ENCODE measurements around the gene PRMT1. TPM values are rescaled to one million over a fixed set of nuclear protein-coding genes. Genes with fewer than 3 reads are reported as not detected.
"Not testable (repeated sequence)": the region's sequence is repeated elsewhere in the genome, so short reads cannot be mapped to it uniquely, and the experiment has no call there.

PRMT1 gene
- total RNA-seq, 6 experiments from 2014 or later = 25.3 to 63.2 (median 39.9) TPM

GRCh38 chr19:49713236-49713845, 36.3 kb downstream of the PRMT1 start:
- 58% methylated on average over 2 of the region's 8 CpGs for WGBS (ENCODE audit: insufficient coverage, low coverage, low lambda C conversion rate, missing lambda C conversion rate)
- DNase-seq (no peak), ATAC-seq (no peak)
- Histone ChIP-seq H3K27me3 (no peaks in the 10 kb centered on the region), H3K4me3 (no peak overlapping the region), H3K27ac (no peak overlapping the region), H3K9me3 (no peaks in the 10 kb centered on the region), H3K36me3 (no peaks in the 10 kb centered on the region), H3K4me1 (peaks cover 0 to 4% (median 0%) of the 10 kb centered on the region in 4 donors)
- TF ChIP-seq CTCF (IDR thresholded peaks at IDR 0.05) (no peak), POLR2A (IDR thresholded peaks at IDR 0.05) (no peak)
- intact Hi-C loops (cut with DNase I) = no loop called here

GRCh38 chr19:49716154-49716553, 39.1 kb downstream of the PRMT1 start:
- H3K36me3 ChIP-seq = no peaks in the 10 kb centered on the region
- H3K27me3 ChIP-seq = no peaks in the 10 kb centered on the region
- H3K9me3 ChIP-seq = no peaks in the 10 kb centered on the region
- no peak overlapping the region for H3K4me3 ChIP-seq
- DNase-seq (no peak), ATAC-seq (no peak)
- no peak overlapping the region for H3K27ac ChIP-seq
- TF ChIP-seq POLR2A (IDR thresholded peaks at IDR 0.05) = no peak
- no peak for TF ChIP-seq CTCF (IDR thresholded peaks at IDR 0.05)
- no CpG with 5 or more reads among the region's 3 CpGs for WGBS (ENCODE audit: insufficient coverage, low coverage, low lambda C conversion rate, missing lambda C conversion rate)
- intact Hi-C loops (cut with DNase I) = no loop called here
- H3K4me1 ChIP-seq = peaks cover 0 to 4% (median 0%) of the 10 kb centered on the region in 4 donors

GRCh38 chr19:49718511-49718910, 41.4 kb downstream of the PRMT1 start:
- DNase-seq (no peak), ATAC-seq (no peak)
- intact Hi-C loops (cut with DNase I) = no loop called here
- H3K9me3 ChIP-seq = no peaks in the 10 kb centered on the region
- peaks cover 0 to 4% (median 0%) of the 10 kb centered on the region in 4 donors for H3K4me1 ChIP-seq
- WGBS (ENCODE audit: insufficient coverage, low coverage, low lambda C conversion rate, missing lambda C conversion rate) = 94% methylated on average over 7 of the region's 8 CpGs
- H3K27ac ChIP-seq = peak overlapping the region in 2 of 3 donors; percentile 66 to 80
- H3K36me3 ChIP-seq = no peaks in the 10 kb centered on the region
- TF ChIP-seq POLR2A (IDR thresholded peaks at IDR 0.05) (no peak), CTCF (IDR thresholded peaks at IDR 0.05) (no peak)
- H3K27me3 ChIP-seq = no peaks in the 10 kb centered on the region
- no peak overlapping the region for H3K4me3 ChIP-seq

GRCh38 chr19:49718991-49719390, 41.9 kb downstream of the PRMT1 start:
- peaks cover 0 to 4% (median 0%) of the 10 kb centered on the region in 4 donors for H3K4me1 ChIP-seq
- WGBS (ENCODE audit: insufficient coverage, low coverage, low lambda C conversion rate, missing lambda C conversion rate) = 63% methylated on average over 6 of the region's 6 CpGs
- H3K4me3 ChIP-seq = no peak overlapping the region
- TF ChIP-seq CTCF (IDR thresholded peaks at IDR 0.05) (no peak), POLR2A (IDR thresholded peaks at IDR 0.05) (no peak)
- H3K27ac ChIP-seq = no peak overlapping the region
- H3K27me3 ChIP-seq = no peaks in the 10 kb centered on the region
- DNase-seq = no peak
- intact Hi-C loops (cut with DNase I) = no loop called here
- H3K36me3 ChIP-seq = no peaks in the 10 kb centered on the region
- no peak for ATAC-seq
- H3K9me3 ChIP-seq = no peaks in the 10 kb centered on the region

GRCh38 chr19:49719420-49719819, 42.3 kb downstream of the PRMT1 start:
- H3K9me3 ChIP-seq; H3K4me3 ChIP-seq; H3K36me3 ChIP-seq; intact Hi-C loops (cut with DNase I); H3K27me3 ChIP-seq; H3K27ac ChIP-seq; H3K4me1 ChIP-seq; DNase-seq: not testable (repeated sequence)
- peak in 1 of 4 donors; percentile 23 for ATAC-seq
- WGBS (ENCODE audit: insufficient coverage, low coverage, low lambda C conversion rate, missing lambda C conversion rate) = 59% methylated on average over 10 of the region's 22 CpGs

All from right lobe of liver (tissue), 6 donors.